ENCODE measurements around the gene KRTAP10-9.

- no peak for TF ChIP-seq CTCF (IDR thresholded peaks at IDR 0.05)
- TF ChIP-seq POLR2AphosphoS5 (IDR thresholded peaks at IDR 0.05; ENCODE audit: insufficient read depth in 1 of 2, low read depth in 1 of 2) = no peak
Observed at GRCh38 chr21:44585892-44586291, 41.0 kb upstream of the KRTAP10-9 start.

Measured in vagina (tissue), 2 donors.